ENCODE data around the gene RCAN1.

The RCAN1 gene

DNA sequence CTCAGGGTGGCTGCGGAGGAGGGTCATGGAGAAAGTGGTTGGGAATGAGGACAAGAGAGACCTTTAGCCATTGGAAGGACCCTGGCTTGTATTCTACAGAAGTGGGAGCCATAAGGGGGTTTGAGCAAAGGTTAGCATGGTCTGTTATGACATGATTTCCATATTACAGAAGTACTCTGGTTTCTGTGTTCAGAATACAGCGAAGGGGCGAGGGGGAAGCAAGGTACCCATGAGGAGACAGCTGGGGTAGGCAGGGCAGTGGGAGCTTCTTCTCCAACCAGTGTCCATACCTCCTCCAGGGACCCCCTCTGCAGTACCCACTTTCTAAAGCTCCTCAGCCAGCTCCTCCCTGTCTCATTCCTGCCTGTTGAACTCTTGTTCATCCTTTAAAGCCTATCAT, 81.0 kb downstream of the RCAN1 start:
- TF ChIP-seq, protein P1, sequence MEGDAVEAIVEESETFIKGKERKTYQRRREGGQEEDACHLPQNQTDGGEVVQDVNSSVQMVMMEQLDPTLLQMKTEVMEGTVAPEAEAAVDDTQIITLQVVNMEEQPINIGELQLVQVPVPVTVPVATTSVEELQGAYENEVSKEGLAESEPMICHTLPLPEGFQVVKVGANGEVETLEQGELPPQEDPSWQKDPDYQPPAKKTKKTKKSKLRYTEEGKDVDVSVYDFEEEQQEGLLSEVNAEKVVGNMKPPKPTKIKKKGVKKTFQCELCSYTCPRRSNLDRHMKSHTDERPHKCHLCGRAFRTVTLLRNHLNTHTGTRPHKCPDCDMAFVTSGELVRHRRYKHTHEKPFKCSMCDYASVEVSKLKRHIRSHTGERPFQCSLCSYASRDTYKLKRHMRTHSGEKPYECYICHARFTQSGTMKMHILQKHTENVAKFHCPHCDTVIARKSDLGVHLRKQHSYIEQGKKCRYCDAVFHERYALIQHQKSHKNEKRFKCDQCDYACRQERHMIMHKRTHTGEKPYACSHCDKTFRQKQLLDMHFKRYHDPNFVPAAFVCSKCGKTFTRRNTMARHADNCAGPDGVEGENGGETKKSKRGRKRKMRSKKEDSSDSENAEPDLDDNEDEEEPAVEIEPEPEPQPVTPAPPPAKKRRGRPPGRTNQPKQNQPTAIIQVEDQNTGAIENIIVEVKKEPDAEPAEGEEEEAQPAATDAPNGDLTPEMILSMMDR (IDR thresholded peaks at IDR 0.05; ENCODE audit: control extremely low read depth, extremely low read depth, low read depth, missing control alignments) = no peak
- DNase-seq (ENCODE audit: extremely low spot score) = no peak
- ChIA-PET CTCF (interaction anchor here (1.1 to 1.6 kb wide), 2 partner anchors 9 to 23 kb away, joined by 3 to 5 read pairs; no protein-coding TSS in a partner anchor), POLR2A (no interaction called here)

DNA sequence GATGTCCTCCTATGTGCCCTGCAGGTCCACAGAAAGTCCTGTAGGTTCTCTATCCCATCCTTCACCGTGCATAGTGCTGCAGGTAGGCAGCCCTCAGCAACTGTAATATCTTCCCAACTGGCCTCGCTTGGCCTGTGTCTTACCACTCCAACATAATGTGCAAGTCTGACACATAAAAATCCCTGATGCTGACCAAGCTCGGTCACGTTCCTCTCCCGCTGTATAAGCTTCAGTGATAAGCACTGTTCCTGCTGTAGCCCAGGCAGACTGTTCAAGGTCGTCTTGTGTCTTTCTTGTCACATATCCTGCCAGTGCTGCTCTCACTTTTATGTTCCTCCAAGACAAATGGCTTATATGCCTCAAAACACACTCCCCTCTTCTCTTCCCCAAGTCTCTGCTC, 83.5 kb downstream of the RCAN1 start:
- TF ChIP-seq, protein P1 (IDR thresholded peaks at IDR 0.05; ENCODE audit: control extremely low read depth, extremely low read depth, low read depth, missing control alignments) = no peak
- CTCF ChIA-PET = interaction anchor here (1.2 kb wide), 1 partner anchor 14 kb away, joined by 6 read pairs; no protein-coding TSS in a partner anchor
- no peak for DNase-seq (ENCODE audit: extremely low spot score)
- POLR2A ChIA-PET = no interaction called here

DNA sequence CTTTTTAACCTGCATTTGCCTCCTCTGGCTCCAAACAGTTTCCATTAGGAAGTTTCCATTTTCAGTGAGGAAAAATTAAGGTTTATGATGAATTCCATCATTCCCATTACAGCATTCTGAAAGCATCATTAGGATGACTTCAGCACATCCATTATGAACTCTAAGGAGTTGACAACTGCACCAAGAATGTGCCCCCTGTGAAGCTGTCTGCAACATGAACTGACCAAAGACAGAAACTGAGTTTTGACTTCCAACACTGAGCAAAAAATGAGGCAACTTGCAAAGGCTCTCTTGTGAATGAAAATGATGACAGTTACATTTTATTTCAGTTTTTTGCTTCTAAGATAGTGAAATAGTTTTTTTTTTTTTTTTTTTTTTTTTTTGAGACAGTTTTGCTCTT, 84.7 kb downstream of the RCAN1 start:
- ChIA-PET CTCF (interaction anchor here (0.9 kb wide), 1 partner anchor 101 kb away, joined by 3 read pairs; no protein-coding TSS in a partner anchor), POLR2A (no interaction called here)
- no peak for DNase-seq (ENCODE audit: extremely low spot score)
- TF ChIP-seq, protein P1 (IDR thresholded peaks at IDR 0.05; ENCODE audit: control extremely low read depth, extremely low read depth, low read depth, missing control alignments) = no peak

DNA sequence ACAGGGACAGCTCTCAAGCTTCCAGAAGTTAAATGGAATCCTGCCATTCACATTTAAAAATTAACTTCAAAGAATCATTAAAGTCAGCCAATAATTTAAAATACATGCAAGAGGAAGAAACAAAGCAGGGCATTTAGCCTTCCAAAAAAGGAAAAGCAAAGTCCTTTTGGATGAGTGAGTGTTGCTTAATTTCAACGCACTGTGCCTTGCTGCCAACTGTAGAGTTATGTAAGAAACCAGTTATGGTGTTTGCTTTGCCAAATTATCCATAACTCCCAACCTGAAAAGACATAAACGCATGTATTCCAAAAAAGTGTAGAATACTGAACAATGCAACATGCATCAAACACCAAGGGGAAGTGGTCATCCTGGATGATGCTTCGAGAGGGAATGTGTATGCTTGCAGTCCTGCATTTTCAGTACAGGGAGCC, 86.8 kb downstream of the RCAN1 start:
- TF ChIP-seq, protein P1 (IDR thresholded peaks at IDR 0.05; ENCODE audit: control extremely low read depth, extremely low read depth, low read depth, missing control alignments) = no peak
- POLR2A ChIA-PET = no interaction called here
- DNase-seq (ENCODE audit: extremely low spot score) = no peak
- CTCF ChIA-PET = no interaction called here

DNA sequence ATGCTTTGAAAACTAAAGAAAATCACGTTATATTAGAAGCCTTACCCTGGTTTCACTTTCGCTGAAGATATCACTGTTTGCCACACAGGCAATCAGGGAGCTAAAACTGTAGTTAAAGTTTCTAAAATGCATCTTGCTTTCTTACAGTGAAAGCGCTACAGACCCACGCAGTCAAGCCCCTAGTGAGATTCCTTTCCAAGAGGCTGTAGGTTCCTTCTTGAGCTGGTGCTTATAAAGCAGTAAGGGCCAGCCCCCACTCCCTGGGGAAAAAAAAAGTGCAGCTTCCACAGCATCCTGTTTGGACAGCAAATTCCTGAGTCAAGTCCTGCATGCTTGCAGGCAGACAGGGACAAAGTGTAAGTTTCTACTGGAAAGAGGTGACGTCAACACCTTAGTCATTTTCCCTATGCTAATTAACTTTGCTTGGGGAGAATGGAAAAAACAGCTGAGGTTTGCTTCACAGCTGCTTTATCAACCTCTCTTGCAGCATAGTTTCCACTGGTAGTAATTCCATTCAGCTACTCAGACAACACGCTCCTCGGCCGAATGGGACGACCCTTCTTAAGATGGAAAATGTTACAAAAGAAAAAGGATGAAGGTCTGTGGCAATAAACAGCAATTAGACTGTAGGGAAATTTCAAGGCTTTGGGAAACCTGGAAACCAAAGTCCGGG, 88.2 kb downstream of the RCAN1 start:
- TF ChIP-seq, protein P1 (IDR thresholded peaks at IDR 0.05; ENCODE audit: control extremely low read depth, extremely low read depth, low read depth, missing control alignments) = no peak
- DNase-seq (ENCODE audit: extremely low spot score) = peak; percentile 48
- CTCF ChIA-PET = interaction anchor here (0.9 to 3.2 kb wide), 6 partner anchors 9 to 166 kb away, joined by 3 to 21 read pairs (median 4); no protein-coding TSS in a partner anchor

DNA sequence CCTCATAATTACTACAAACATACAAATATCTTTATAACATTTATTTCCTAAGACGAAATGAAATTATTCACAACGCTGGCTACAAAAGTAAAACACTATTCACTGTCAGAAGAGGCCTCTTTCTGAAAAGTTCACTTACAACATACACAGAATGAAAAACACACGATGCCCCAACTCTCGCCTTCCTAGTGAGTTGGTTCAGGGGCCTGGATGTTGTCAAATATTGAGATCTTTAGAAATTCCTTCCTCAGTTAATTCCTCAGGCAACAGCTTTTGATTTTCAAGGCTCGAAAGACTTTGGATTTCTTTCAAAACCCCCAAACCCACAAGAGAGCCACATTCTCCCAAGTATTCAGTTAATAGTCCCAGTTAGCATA, 88.7 kb downstream of the RCAN1 start:
- TF ChIP-seq, protein P1 (IDR thresholded peaks at IDR 0.05; ENCODE audit: control extremely low read depth, extremely low read depth, low read depth, missing control alignments) = no peak
- no peak for DNase-seq (ENCODE audit: extremely low spot score)
- CTCF ChIA-PET = interaction anchor here (0.9 to 3.2 kb wide), 6 partner anchors 9 to 167 kb away, joined by 3 to 21 read pairs (median 4); no protein-coding TSS in a partner anchor
- POLR2A ChIA-PET = no interaction called here

More for the DNA sequence above, 88.2 kb downstream of the RCAN1 start:
- POLR2A ChIA-PET = no interaction called here

All from GM10248 (cell line).